Adipocyte (in vitro differentiated cells): ENCODE measurements around the gene DOK6.

ENCODE experiments used
- DNase-seq: peaks from one replicate; pipeline ENCODE4 v3.0.0-alpha.2; 2015; ENCODE audit warnings: low read depth
- H3K27me3 ChIP-seq: replicated peaks from 2 replicates; pipeline ENCODE4 v1.7.0; 2013; ENCODE audit warnings: mild to moderate bottlenecking, low read length, moderate library complexity; ENCODE audit not compliant: control insufficient read depth, insufficient read depth
- H3K36me3 ChIP-seq: 2 replicates; pipeline ENCODE4 v1.7.0; 2013; ENCODE audit warnings: low read length, mild to moderate bottlenecking, moderate library complexity; ENCODE audit not compliant: control insufficient read depth, insufficient read depth, severe bottlenecking
- H3K4me1 ChIP-seq: 2 replicates; pipeline ENCODE4 v1.7.0; 2013; ENCODE audit warnings: mild to moderate bottlenecking, low read length, moderate library complexity; ENCODE audit not compliant: control insufficient read depth, insufficient read depth
- H3K4me3 ChIP-seq: 2 replicates; pipeline ENCODE4 v1.7.0; 2013; ENCODE audit warnings: mild to moderate bottlenecking, low read length, moderate library complexity
- H3K9ac ChIP-seq: 2 replicates; pipeline ENCODE4 v1.7.0; 2013; ENCODE audit warnings: mild to moderate bottlenecking, low read length, moderate library complexity
- H3K9me3 ChIP-seq: 2 replicates; pipeline ENCODE4 v1.7.0; 2013; ENCODE audit warnings: mild to moderate bottlenecking, low read length, moderate library complexity; ENCODE audit not compliant: control insufficient read depth

The DOK6 gene

GRCh38 chr18:69777248-69777647, 376.6 kb downstream of the DOK6 start:
- no peak overlapping the region for H3K4me3 ChIP-seq
- H3K36me3 ChIP-seq, result no peaks in the 10 kb centered on the region
- no peak overlapping the region for H3K9ac ChIP-seq
- DNase-seq, result no peak
- H3K9me3 ChIP-seq, result no peaks in the 10 kb centered on the region
- peaks cover 14% of the 10 kb centered on the region for H3K4me1 ChIP-seq
- H3K27me3 ChIP-seq, result no peaks in the 10 kb centered on the region

DNA sequence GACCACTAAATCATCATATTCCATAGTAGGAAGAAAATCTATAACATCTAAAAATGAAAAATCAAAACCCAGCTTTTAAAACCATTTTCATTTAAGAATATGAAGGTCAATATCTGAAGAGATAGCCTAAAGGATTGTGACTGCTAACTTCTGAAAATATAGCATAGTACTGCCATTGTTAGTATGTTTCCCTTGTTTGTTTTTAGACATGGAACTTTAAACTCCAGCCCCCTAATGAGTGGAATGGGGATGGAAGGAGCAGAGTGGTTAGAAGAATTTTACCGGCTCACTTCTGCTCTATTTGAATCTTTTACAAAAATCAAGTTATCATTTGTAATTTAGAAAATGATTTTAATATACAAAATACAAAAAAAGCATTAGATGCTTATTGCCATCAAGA, 378.0 kb downstream of the DOK6 start:
- H3K4me1 ChIP-seq, result peaks cover 14% of the 10 kb centered on the region
- H3K27me3 ChIP-seq, result no peaks in the 10 kb centered on the region
- no peaks in the 10 kb centered on the region for H3K36me3 ChIP-seq
- no peaks in the 10 kb centered on the region for H3K9me3 ChIP-seq
- DNase-seq, result no peak
- no peak overlapping the region for H3K4me3 ChIP-seq
- H3K9ac ChIP-seq, result no peak overlapping the region

DNA sequence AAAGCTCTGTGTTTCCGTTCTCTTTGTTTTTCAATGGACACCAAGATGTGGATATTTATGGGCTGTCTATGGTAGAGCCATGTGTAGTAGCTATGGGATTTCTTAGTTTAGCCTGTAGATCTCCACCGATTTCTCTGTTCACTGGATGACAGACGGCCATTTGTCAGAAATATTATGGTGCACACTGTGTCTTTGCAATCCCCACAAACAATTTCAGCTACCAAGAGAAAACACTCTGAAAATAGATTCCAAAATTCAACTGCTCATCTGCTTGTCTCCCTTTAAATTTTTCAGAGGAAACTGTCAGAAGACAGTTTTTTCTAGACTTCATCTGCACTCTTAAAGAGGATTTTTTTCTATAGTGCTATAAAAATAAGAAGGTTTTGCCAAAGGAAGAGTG, 380.2 kb downstream of the DOK6 start:
- Histone ChIP-seq H3K27me3 (no peaks in the 10 kb centered on the region), H3K4me1 (no peaks in the 10 kb centered on the region), H3K4me3 (no peak overlapping the region)

DNA sequence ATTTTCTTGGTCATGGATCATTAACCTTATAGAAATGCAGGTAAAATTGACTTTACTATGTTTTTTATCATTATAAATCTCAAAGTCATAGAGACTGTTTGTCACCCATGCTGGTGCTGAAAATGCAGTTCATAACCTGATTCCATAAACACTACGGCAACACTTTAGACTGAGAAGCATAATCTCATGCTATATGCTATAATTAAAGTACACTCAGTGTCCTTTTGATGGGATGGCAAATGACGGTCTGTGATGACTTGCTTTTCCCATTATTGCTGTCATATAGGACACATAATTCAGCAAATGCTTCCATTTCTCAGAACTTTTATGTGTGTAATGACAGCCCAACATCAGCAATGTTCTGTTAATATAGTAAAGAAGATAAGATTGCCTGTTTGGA, 384.1 kb downstream of the DOK6 start:
- no peak overlapping the region for H3K4me3 ChIP-seq
- H3K9me3 ChIP-seq, result no peaks in the 10 kb centered on the region
- no peak for DNase-seq
- no peaks in the 10 kb centered on the region for H3K36me3 ChIP-seq
- H3K4me1 ChIP-seq, result peaks cover 10% of the 10 kb centered on the region
- H3K27me3 ChIP-seq, result no peaks in the 10 kb centered on the region
- no peak overlapping the region for H3K9ac ChIP-seq

More for the DNA sequence above, 380.2 kb downstream of the DOK6 start:
- H3K9me3 ChIP-seq, result no peaks in the 10 kb centered on the region
- DNase-seq, result no peak
- no peak overlapping the region for H3K9ac ChIP-seq
- no peaks in the 10 kb centered on the region for H3K36me3 ChIP-seq

- no peaks in the 10 kb centered on the region for H3K9me3 ChIP-seq
- no peak overlapping the region for H3K4me3 ChIP-seq
- no peak overlapping the region for H3K9ac ChIP-seq
- no peaks in the 10 kb centered on the region for H3K27me3 ChIP-seq
- no peaks in the 10 kb centered on the region for H3K36me3 ChIP-seq
- H3K4me1 ChIP-seq, result peaks cover 10% of the 10 kb centered on the region
- DNase-seq, result peak; percentile 7
Measured at GRCh38 chr18:69785466-69785865, 384.8 kb downstream of the DOK6 start.

GRCh38 chr18:69786427-69786826, 385.7 kb downstream of the DOK6 start:
- Histone ChIP-seq H3K4me3 (no peak overlapping the region), H3K36me3 (no peaks in the 10 kb centered on the region), H3K27me3 (no peaks in the 10 kb centered on the region), H3K4me1 (peaks cover 10% of the 10 kb centered on the region), H3K9ac (no peak overlapping the region), H3K9me3 (no peaks in the 10 kb centered on the region)
- no peak for DNase-seq

DNA sequence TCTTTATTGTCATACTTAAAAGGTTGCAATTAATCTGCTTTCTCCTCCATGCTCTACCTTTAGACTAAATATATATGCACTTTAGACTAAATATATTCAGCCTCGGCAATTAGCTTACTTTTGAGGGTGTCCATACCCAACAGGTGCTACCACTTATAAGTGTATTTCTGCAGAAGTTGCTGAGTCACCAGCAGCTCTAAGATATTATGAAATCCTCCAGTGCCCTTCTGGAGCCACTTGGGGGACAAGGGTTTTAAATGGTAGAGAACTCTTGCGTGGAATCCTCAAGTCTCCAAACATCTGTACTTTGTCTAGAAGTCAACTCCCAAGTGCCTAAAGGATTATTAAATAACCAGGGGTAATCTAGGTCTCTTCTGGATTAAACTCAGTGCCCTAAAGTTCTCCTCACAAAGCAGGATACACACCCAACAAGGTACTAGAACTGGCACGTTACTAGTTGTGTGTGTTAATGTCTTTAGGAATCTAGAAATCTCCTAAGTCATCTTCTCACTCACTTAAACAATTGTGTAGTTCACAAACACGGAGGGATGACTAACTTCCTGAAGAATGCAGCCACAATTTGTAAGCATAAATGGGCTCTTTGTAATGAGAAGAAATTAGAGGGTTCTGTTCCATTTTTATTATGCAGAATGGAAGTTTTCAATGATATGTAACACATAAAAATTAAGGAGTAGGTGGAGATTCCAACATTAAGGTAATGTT, 387.3 kb downstream of the DOK6 start:
- Histone ChIP-seq H3K9ac (no peak overlapping the region), H3K4me1 (peaks cover 10% of the 10 kb centered on the region), H3K9me3 (no peaks in the 10 kb centered on the region), H3K4me3 (peak overlapping the region; percentile 8), H3K27me3 (no peaks in the 10 kb centered on the region), H3K36me3 (no peaks in the 10 kb centered on the region)
- peak; percentile 54 for DNase-seq

DNA sequence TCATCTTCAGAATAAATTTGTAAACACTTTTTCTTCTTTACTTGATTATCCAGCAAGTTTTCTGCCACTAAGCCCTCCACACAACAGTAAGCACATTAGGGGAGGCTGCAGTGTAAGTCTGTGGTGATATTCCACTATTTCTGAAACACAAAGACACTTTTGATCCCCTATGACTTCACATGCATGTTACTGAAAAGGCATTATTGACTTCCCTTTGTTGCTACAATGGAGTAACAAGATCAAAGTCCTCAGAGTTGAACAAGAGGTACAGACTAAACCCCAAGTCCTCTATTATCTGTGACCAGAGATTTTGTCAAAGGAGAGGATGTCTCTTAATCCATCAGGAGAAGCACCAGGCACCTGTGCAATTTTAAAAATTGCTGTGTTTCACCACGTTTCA, 389.1 kb downstream of the DOK6 start:
- Histone ChIP-seq H3K4me3 (no peak overlapping the region), H3K9me3 (no peaks in the 10 kb centered on the region), H3K36me3 (no peaks in the 10 kb centered on the region), H3K27me3 (no peaks in the 10 kb centered on the region), H3K9ac (no peak overlapping the region), H3K4me1 (peaks cover 10% of the 10 kb centered on the region)
- DNase-seq, result no peak

DNA sequence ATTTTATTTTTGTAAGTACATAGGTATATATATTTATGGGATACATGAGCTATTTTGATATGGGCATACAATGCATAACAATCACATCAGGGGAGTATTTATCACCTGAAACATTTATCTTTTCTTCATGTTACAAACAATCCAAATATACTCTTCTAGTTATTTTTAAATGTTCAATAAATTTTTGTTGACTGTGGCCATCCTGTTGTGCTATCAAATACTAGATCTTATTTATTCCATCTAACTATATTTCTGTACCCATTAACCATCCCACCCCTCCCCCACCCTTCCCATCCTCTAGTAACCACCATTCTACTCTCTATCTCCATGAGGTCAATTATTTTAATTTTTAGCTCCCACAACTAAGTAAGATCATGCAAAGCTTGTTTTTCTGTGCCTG, 390.0 kb downstream of the DOK6 start:
- Histone ChIP-seq H3K4me1 (peaks cover 14% of the 10 kb centered on the region), H3K36me3 (no peaks in the 10 kb centered on the region), H3K27me3 (no peaks in the 10 kb centered on the region), H3K9ac (no peak overlapping the region), H3K4me3 (no peak overlapping the region), H3K9me3 (no peaks in the 10 kb centered on the region)
- no peak for DNase-seq

GRCh38 chr18:69795791-69796190, 395.1 kb downstream of the DOK6 start:
- H3K9ac ChIP-seq, result no peak overlapping the region
- H3K4me3 ChIP-seq, result no peak overlapping the region
- no peaks in the 10 kb centered on the region for H3K27me3 ChIP-seq
- peak; percentile 73 for DNase-seq
- H3K4me1 ChIP-seq, result peaks cover 10% of the 10 kb centered on the region
- no peaks in the 10 kb centered on the region for H3K36me3 ChIP-seq
- no peaks in the 10 kb centered on the region for H3K9me3 ChIP-seq

- H3K4me1 ChIP-seq, result no peaks in the 10 kb centered on the region
- H3K36me3 ChIP-seq, result no peaks in the 10 kb centered on the region
- H3K9me3 ChIP-seq, result peaks cover 3% of the 10 kb centered on the region
- H3K9ac ChIP-seq, result no peak overlapping the region
- no peak for DNase-seq
- H3K4me3 ChIP-seq, result no peak overlapping the region
- no peaks in the 10 kb centered on the region for H3K27me3 ChIP-seq
Measured at GRCh38 chr18:69804776-69805501, 404.3 kb downstream of the DOK6 start.
